GM18867 (cell line): ENCODE data around the gene POLR2B.
"Not testable (repeated sequence)": the region's sequence is repeated elsewhere in the genome, so short reads cannot be mapped to it uniquely, and the experiment has no call there.

Source experiments
- ATAC-seq: cut with Tn5 transposase; IDR thresholded peaks from one replicate; pipeline ENCODE4 v1.9.1; 2021; ENCODE audit warnings: mild to moderate bottlenecking, moderate library complexity; ENCODE audit not compliant: unreplicated experiment

The POLR2B gene

GRCh38 chr4:57051095-57051494, 72.4 kb downstream of the POLR2B start:
- ATAC-seq = no peak

- ATAC-seq = no peak
Observed at GRCh38 chr4:57051524-57051923, 72.8 kb downstream of the POLR2B start.

GRCh38 chr4:57053508-57053907, 74.8 kb downstream of the POLR2B start:
- no peak for ATAC-seq

- no peak for ATAC-seq
Observed at GRCh38 chr4:57055886-57056285, 77.2 kb downstream of the POLR2B start.

GRCh38 chr4:57059890-57060716, 81.4 kb downstream of the POLR2B start:
- no peak for ATAC-seq

- not testable (repeated sequence) for ATAC-seq
Observed at GRCh38 chr4:57060717-57061067, 82.0 kb downstream of the POLR2B start.

- ATAC-seq = no peak
Observed at GRCh38 chr4:57061395-57061794, 82.7 kb downstream of the POLR2B start.

GRCh38 chr4:57063518-57063917, 84.8 kb downstream of the POLR2B start:
- no peak for ATAC-seq

- no peak for ATAC-seq
Observed at GRCh38 chr4:57064120-57064519, 85.4 kb downstream of the POLR2B start.

- ATAC-seq = no peak
Observed at GRCh38 chr4:57064811-57065711, 86.4 kb downstream of the POLR2B start.

GRCh38 chr4:57065730-57066482, 87.2 kb downstream of the POLR2B start:
- no peak for ATAC-seq

GRCh38 chr4:57068237-57068981, 89.7 kb downstream of the POLR2B start:
- no peak for ATAC-seq

GRCh38 chr4:57070461-57070860, 91.8 kb downstream of the POLR2B start:
- ATAC-seq = no peak

GRCh38 chr4:57071326-57071725, 92.6 kb downstream of the POLR2B start:
- no peak for ATAC-seq

GRCh38 chr4:57073559-57073958, 94.9 kb downstream of the POLR2B start:
- ATAC-seq = no peak

GRCh38 chr4:57074744-57075143, 96.0 kb downstream of the POLR2B start:
- ATAC-seq = no peak

GRCh38 chr4:57075367-57075766, 96.7 kb downstream of the POLR2B start:
- ATAC-seq = no peak

GRCh38 chr4:57076646-57077045, 98.0 kb downstream of the POLR2B start:
- ATAC-seq = no peak

GRCh38 chr4:57077550-57078343, 99.1 kb downstream of the POLR2B start:
- ATAC-seq = no peak
